ENCODE results near the gene GPX4. TPM values are rescaled to one million over a fixed set of nuclear protein-coding genes. Genes with fewer than 3 reads are reported as not detected.

GPX4 gene
- total RNA-seq, 1 donor from 2014 or later: 245 TPM

GRCh38 chr19:1147934-1148549 is 44.2 kb downstream of the GPX4 start:
- no peak for TF ChIP-seq CTCF (IDR thresholded peaks at IDR 0.05)
- no peak overlapping the region for H3K27ac Mint-ChIP-seq (ENCODE audit: unreplicated experiment)
- DNase-seq (ENCODE audit: low spot score): no peak

GRCh38 chr19:1149259-1150045 is 45.7 kb downstream of the GPX4 start:
- peaks cover 6% of the 10 kb centered on the region for H3K4me1 Mint-ChIP-seq (ENCODE audit: low read depth)
- no peak for TF ChIP-seq CTCF (IDR thresholded peaks at IDR 0.05)
- H3K27ac Mint-ChIP-seq (ENCODE audit: unreplicated experiment): no peak overlapping the region

More at GRCh38 chr19:1147934-1148549, 44.2 kb downstream of the GPX4 start:
- Mint-ChIP-seq H3K4me1 (ENCODE audit: low read depth) (peaks cover 5% of the 10 kb centered on the region), H3K27me3 (ENCODE audit: low read depth) (no peaks in the 10 kb centered on the region), H3K4me3 (ENCODE audit: unreplicated experiment) (no peak overlapping the region), H3K36me3 (ENCODE audit: low read depth) (peaks cover 15% of the 10 kb centered on the region), H3K9me3 (ENCODE audit: low read depth) (no peaks in the 10 kb centered on the region)

GRCh38 chr19:1150333-1151036 is 46.7 kb downstream of the GPX4 start:
- Mint-ChIP-seq H3K36me3 (ENCODE audit: low read depth) (peaks cover 2% of the 10 kb centered on the region), H3K4me1 (ENCODE audit: low read depth) (peaks cover 13% of the 10 kb centered on the region), H3K27me3 (ENCODE audit: low read depth) (no peaks in the 10 kb centered on the region), H3K27ac (ENCODE audit: unreplicated experiment) (no peak overlapping the region), H3K4me3 (ENCODE audit: unreplicated experiment) (no peak overlapping the region), H3K9me3 (ENCODE audit: low read depth) (no peaks in the 10 kb centered on the region)
- no peak for DNase-seq (ENCODE audit: low spot score)
- no peak for TF ChIP-seq CTCF (IDR thresholded peaks at IDR 0.05)

More at GRCh38 chr19:1149259-1150045, 45.7 kb downstream of the GPX4 start:
- Mint-ChIP-seq H3K9me3 (ENCODE audit: low read depth) (no peaks in the 10 kb centered on the region), H3K27me3 (ENCODE audit: low read depth) (no peaks in the 10 kb centered on the region), H3K36me3 (ENCODE audit: low read depth) (peaks cover 7% of the 10 kb centered on the region), H3K4me3 (ENCODE audit: unreplicated experiment) (no peak overlapping the region)
- DNase-seq (ENCODE audit: low spot score): no peak

GRCh38 chr19:1151037-1151724 is 47.4 kb downstream of the GPX4 start:
- Mint-ChIP-seq H3K9me3 (ENCODE audit: low read depth) (no peaks in the 10 kb centered on the region), H3K27ac (ENCODE audit: unreplicated experiment) (no peak overlapping the region), H3K36me3 (ENCODE audit: low read depth) (no peaks in the 10 kb centered on the region), H3K4me1 (ENCODE audit: low read depth) (peaks cover 13% of the 10 kb centered on the region), H3K27me3 (ENCODE audit: low read depth) (no peaks in the 10 kb centered on the region), H3K4me3 (ENCODE audit: unreplicated experiment) (no peak overlapping the region)
- TF ChIP-seq CTCF (IDR thresholded peaks at IDR 0.05): no peak
- DNase-seq (ENCODE audit: low spot score): no peak

Measured in chondrocyte (in vitro differentiated cells).